AML-193 (cell line): ENCODE measurements around the gene IFI16.
"Not testable (repeated sequence)": the region's sequence is repeated elsewhere in the genome, so short reads cannot be mapped to it uniquely, and the experiment has no call there.

Experiments used
- DNase-seq, 2 experiments: peaks; one replicate each; lab custom pipeline; 2025; lab: John Stamatoyannopoulos, UW

IFI16 gene

DNA sequence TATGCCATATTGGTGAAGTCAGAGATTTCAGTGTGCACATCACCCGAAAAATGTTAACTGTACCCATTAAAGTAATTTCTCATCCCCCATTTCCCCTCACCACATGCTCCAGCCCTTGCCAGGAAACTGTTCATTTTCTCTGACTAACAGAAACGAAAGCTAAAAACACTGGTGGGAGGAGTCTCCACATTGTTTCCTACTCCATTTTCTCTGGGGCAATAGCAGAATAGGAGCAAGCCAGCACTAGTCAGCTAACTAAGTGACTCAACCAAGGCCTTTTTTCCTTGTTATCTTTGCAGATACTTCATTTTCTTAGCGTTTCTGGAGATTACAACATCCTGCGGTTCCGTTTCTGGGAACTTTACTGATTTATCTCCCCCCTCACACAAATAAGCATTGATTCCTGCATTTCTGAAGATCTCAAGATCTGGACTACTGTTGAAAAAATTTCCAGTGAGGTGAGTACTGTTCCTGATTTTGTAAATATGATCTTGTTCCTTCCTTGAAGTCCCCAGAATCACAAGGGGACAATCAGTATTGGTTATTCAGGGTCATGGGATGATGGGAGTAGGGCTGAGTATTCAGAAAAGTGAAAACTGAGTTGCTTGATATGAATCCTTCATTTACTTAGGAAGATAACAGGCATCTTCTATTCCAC, at the start of gene IFI16:
Gene IFI16, plus strand, starts transcription at position 204 of the 658 bp plus-strand sequence. CDS start 4,774 bp downstream, outside the sequence.
- peak; percentile 80 to 89 for DNase-seq

DNA sequence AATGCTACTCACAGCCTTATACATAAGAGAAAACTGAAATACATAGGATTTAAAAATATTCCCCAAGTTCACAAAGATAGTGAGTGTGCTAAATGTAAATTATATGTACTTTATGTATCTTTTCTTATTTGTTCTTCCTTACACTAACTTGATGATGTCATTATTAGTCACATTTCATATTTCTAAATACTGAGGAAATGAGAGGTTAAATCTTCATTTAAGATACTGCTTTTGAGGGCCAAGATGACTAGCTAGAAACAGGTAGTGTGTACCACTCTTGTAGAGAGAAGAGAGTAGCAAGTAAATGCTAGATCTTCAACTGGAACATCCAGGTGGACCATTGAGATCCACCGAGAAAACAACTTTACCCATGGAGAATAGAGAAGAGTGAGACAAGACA, 48.5 kb upstream of the IFI16 start:
- no peak for DNase-seq

DNA sequence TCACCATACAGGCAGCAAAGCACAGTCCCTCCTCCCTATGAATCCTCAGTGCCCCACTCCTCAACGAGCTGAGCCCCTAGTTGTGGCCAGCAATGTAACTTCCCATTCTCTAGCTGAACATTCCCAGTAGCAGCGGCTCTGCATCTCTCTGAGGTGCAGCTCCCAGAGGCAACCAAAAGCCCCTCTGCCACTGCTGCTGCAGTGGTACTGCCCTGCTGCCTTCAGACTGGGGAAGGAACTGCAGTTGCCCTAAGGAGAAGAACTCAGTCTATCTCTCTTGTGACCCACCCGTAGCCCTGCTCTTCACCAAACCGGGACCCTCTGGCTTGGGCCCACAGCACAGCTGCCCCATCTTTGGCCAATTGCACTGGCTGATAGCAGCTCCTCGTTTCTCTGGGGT, 46.7 kb upstream of the IFI16 start:
- no peak for DNase-seq

DNA sequence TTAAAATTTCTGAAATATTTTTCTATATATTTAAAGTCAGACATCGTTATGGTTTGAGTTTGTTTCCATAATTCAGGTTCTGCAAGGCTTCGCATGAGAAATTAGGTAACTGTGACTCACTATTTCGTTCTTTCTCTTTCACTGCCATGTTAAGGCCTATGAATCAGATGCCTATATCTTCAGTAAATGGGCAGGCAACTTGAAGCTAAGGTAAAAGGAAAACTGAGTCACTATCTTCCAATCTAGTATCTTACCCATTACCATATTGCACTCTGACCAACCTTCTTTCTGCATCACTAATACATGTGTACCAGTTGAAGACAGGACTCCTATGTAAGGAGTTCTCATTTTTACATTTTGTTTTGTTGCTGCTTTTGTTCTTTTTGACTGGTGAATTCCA, 40.5 kb upstream of the IFI16 start:
- no peak for DNase-seq

DNA sequence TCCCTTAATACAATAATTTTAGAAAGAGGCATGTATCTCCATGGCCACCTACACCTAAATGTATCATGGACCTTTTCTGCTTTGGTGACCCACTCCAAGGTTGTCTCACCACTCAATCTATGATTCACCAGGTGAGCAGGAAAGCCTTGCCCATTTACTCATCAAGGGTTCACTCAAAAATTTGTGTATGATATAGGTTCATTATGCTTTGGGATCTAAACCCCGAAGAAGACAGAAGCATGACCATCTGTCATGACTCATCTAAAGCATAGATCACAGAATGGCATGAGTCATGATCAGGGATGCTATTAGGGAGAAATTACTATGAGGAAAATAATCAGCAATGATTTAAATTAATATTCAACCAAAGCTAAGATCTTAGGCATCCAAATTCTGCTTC, 39.9 kb upstream of the IFI16 start:
- DNase-seq: no peak

DNA sequence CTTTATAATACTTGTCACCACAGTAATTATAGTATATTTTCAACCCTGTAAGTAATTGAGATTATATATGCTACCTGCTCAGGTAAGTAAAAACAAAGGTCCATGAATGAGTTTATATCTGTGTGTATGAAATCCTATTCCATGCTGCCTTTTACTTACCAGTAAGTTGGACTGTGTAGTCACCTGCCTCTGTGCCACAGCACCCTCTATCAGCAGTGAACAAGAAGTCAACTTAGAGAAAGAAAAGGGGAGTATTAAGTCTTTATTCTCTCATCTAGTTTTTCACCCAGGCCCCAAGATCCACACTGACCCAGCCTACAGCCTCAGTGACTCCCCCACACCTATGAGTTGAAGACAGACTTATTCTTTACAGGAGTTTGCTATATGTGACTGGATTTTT, 36.9 kb upstream of the IFI16 start:
- peak; percentile 23 to 47 for DNase-seq

DNA sequence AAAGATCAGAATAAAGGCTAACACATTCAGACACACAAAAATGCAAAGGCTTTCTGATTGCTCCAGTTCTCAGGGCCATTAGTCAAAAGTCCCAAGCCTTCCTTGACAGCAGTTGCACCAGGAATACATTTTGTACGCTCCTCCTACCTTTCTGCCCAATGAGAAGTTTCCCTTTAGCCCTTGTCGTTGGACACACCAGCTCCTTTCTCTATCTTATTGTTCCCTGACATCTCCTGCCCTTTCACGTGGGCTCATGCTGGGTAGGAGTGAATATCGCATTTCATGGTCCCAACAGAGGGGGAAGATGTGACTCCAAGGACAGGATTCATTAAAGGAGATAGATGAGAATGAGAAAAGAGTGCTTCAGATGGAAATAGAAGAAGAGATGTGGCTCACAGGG, 33.5 kb upstream of the IFI16 start:
- DNase-seq: no peak

DNA sequence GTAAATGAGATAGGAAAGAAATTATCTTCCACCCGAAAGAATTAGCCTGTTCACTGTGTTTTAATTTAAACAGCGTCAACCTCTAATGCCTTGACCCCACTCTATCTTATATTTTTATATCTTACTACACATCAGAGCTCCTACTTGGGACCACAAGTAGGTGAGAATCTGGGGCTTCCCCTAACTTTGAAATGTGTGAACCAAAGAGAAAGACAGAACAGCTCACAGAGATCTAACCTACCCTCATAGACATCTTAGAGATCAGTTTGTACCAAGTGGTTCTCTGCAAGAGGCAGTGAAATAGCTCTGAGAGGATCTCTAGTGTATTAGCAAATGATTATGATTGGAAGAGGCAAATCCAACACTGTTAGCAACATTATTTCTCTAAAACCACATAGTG, 31.0 kb upstream of the IFI16 start:
- no peak for DNase-seq

DNA sequence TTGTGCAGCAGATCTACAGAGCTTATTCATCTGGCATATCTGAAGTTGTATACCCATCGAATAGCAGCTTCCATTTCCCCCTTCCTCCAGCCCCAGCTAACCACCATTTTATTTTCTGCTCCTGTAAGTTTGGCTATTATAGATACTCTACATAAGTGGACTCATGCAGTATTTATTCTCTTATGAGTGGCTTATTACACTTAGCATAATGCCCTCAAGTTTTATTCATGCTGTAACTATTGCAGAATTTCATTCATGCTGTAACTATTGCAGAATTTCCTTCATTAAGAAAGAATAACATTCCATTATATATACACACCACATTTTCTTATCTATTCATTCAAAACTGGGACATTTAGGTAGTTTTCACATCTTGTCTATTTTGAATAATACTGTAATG, 30.5 kb upstream of the IFI16 start:
- no peak for DNase-seq

DNA sequence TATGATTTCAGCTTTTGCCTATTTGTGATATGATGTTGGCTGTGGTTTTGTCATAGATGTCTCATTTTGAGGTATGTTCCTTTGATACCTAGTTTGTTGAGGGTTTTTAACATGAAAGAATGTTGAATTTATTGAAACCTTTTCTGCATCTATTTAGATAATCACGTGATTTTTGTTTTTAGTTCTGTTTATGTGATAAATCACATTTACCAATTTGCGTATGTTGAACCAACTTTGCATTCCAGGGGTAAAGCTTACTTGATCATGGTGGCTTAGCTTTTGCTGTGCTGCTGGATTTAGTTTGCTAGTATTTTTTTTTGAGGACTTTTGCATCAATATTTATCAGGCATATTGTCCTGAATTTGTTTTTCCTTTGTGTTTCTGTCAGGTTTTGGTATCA, 26.5 kb upstream of the IFI16 start:
- no peak for DNase-seq

DNA sequence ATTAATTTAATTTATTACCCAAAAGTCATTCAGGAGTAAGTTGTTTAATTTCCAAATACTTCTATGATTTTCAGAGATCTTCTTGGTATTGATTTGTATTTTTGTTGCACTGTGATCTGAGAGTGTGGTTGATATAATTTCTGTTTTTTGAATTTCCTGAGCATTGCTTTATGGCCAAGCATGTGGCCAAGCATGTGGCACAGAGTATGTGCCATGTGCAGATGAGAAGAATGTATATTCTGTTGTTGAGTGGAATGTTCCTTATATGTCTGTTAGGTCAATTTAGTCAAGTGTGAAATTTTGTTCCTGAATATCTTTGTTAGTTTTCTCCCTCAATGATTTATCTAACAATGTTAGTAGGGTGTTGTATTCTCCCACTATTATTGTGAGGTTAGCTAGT, 25.3 kb upstream of the IFI16 start:
- no peak for DNase-seq

DNA sequence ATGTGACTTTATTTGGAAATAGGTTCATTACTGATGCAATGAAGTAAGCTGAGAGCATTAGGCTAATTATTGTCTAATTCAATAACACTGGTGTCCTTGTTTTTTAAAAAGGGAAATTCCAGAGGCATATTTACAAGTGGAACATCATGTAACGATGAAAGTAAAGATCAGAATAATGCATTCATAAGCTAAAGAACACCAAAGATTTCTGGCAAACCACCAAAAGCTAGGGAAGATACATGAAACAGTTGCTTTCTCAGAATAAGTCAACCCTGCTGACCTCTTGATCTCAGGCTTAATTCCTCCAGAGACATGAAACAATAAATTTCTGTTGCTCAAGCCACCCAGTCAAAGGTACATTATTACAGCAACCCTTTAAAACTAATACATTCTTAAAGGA, 20.3 kb upstream of the IFI16 start:
- no peak for DNase-seq

DNA sequence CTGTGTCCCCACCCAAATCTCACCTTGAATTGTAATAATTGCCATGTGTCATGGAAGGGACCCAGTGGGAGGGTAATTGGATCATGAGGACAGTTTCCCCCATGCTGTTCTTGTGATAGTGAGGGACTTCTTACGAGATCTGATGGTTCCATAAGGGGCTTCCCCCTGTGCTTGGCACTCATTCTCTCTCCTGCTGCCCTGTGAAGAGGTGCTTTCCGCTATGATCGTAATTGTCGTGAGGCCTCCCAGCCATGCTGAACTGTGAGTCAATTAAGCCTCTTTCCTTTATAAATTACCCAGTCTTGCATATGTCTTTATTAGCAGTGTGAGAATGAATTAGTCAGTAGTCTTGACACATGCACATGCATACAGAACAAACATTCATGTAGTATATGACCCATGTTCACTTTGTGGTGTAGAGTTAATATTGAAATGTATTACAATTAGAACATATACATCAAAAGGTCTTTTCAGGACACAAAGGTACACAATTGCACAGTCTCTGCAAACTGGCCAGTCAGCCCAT, 16.9 kb upstream of the IFI16 start:
- DNase-seq: no peak

DNA sequence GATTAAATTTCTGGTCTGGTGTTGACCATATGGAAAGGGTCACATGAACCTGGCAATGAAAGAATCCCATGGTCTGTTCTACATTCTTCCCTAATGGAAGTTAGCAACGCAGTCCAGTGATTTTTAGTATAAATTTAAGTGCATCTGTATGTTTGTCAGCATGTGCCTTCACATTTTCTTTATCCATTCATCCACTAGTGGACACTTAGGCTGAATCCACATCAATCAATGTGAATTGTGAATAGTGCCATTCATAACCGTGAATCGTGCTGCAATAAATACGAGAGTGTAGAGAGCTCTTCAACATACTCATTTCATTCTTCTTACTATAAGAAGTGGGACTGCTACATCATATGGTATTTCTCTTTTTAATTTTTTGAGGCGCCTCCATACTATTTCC, 12.7 kb upstream of the IFI16 start:
- DNase-seq: no peak

DNA sequence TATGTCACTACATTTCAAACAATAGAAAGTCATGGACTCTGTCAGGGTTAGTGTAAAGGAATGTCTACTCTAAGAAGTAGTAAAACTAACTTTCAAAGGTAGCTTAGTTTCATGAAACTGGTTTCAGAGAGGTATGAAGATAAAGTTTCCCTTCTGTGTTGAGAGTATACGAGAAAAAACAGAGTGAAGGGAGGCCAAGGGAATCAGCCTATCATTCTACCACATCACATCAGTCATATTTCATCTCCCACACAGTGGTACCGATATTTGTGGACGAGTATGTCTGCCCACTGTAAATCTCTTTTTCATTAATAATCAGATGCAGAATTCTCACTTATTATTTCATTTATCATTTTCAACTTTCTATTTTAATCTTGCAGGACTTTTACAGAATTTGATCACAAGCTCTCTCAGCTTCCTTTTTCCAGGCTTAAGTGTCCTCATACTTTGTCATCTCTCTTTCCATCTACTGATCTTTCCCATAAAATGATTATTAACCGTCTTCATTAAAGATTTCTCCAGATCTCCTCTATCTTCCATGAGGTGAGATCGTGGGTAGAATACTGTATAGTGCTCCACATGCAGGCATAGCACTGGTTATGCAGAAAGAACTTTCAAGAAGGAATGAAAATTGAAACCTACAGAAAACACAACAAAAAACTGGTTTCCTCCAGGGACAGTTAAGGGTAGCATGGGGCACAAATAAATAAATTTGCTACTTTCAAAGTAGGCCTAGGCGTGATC, 11.5 kb upstream of the IFI16 start:
- DNase-seq: no peak

DNA sequence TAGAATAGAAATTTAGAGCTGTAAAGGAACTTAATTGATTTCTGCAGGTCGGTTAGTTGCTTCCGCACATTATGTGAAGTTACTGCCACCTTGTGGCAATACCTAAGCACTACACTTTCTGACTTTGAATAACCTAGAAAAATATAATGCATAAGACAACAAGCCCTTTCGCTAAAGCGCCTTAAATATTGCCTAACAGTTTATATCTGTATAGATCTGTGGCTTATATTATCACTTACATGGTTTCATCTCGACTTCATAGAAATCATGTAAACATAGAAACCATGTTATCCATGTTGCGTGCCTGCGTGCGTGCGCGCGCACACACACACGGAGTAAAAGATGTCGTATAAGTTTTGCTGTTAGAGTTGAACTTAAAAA, 10.9 kb upstream of the IFI16 start:
- peak; percentile 53 to 65 for DNase-seq

DNA sequence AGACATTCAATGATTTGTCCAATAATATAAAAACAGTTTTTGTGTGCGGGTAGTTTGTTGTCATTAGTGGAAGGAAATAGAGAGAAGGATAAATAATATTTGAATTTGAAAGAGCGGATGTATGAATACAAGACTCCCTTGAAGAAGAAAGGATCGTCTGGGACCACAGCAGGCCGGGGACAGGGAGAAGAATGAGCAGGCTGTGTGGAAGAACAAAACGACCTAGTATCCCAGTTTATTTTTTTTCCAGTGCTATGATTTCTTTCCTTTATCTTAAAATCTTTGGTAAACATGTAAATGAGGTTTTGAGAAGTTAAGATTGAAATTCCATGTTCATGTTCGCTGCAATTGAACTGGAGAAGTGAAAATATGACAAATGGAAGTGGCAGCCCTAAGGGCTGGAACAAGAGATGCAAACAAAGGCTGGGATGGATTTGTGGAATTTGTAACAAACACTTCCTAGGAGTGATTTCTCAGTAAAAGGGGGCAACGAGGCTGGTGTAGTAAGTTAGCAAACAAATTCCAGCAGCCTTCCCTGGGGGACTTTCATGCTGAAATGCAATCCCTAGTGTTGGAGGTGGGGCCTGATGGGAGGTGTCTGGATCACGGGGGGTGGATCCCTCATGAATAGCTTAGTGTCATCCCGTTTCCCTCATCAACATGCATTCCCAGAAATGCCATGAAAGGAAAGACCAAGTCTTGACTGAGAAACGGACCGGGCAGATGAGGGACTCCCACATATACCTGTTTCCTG, 10.2 kb upstream of the IFI16 start:
- no peak for DNase-seq

DNA sequence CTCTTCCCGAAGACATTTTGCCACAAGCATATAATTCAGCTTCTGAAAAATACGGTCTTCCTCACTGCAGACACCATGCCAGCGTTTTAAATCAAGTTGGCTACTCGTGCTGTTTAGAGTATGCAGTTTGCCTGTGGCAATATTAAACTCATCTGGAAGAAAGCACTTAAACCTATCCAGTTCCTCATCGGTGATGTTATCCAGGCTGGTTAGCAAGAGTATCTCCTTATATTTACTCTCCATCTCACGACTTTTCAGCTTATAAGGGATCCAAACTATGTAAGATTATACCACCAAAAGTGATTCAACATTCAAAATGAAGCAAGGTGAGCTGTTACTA, 9.7 kb upstream of the IFI16 start:
- no peak for DNase-seq

DNA sequence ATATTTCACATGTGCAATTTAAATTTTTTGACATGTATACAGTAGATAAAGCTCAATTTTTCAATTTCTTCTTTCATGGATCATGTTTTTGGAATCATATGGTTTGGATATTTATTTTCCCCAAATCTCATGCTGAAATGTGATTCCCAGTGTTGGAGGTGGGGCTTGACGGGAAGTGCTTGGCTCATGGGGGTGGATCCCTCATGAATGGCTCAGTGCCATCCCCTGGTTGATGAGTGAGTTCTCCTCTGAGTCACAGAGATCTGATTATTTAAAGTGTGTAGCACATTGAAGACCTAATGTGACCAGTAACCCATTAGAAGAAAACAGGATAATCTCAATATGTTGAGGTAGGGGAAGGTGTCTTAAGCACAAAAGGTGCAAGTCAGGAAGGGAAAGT, 9.1 kb upstream of the IFI16 start:
- no peak for DNase-seq

DNA sequence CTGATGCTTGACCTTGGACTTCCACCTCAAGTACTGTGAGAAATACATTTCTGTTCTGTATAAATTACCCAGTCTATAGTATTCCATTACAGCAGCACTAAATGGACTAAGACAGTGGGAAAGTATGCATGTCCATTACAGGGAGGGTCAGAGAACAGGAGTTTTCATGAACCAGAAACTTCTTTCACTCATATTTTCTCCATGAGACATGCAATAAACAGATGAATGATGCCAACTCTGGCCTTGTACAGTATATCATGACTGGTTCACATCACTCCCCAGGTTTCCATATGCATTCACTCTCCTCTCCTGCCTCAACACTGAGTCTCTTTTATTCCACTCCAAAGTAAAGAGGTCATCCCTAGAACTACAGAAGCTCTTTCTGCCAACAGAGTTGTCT, 4.5 kb upstream of the IFI16 start:
- DNase-seq: no peak

DNA sequence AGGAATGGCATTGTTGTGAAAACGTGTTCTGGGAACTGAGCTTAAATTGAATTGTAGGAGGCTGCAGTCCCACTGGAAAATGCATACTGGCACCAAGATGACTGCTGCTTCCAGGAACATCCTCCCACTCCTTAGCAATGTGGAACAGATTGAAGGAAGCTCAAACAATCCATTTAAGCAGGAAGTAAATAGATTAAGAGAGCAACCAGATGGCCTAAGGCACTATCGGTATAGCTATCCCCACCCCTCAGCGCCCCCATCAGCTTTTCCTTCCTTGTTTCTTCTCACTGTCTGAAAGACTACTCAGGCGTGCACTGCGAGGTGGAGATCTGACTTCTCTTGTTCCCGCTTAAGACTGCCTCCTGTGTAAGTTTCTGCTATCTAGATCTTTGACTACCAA, 4.0 kb upstream of the IFI16 start:
- no peak for DNase-seq

DNA sequence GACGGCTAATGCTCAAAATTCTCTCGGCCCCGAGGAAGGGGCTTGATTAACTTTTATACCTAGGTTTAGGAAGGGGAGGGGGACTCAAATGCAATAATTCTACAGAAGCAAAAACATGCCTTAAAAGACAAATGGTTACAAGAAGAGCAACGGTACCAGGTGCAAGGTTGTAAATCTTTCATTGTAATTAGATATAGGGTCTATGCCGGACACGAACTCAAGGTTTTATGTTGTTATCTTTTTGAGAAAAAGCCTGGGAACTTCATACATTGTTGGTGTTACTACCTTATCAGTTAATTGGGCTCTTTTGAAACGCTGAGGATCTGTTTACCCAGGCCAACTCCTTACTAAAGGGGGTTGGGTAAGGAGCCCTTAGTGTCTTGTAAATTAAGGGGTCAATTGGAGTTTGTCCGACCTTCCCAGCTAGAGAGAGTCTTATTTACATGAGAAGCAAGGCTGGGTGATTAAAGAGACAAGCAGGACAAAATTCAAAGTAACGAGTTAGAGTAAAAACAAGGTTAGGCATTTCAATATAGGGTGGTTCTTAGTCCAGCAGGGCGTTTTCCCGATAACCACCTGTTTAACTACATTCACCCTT, 3.4 kb upstream of the IFI16 start:
- not testable (repeated sequence) for DNase-seq

DNA sequence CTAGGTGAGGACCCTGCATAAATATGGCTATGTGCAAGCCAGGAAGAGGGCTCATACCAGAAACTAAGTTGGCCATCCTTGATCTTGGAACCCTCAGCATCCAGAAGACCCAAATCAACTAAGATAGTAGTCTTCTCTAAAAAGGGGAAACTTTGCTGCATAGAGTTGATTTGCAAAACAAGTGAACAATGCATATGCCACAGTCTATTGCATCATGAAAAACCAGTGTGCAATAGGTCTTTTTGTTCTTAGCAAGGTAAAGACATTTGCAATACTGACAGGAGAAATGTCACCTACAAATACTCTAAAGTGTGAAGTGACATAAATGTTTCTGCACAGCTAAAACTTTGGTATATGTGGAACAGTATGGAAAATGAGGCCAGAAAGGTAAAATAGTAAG, 2.0 kb upstream of the IFI16 start:
- DNase-seq: peak; percentile 53 to 67
